Stimulated activated CD4-positive, alpha-beta T cell treated with anti-CD3 and anti-CD28 coated beads, TNF-alpha, amount 100 ng/mL, for 24 hours (primary cell): ENCODE measurements around the gene PRR5.
"Not testable (repeated sequence)": the region's sequence is repeated elsewhere in the genome, so short reads cannot be mapped to it uniquely, and the experiment has no call there.

Experiments used
- DNase-seq, 3 experiments: peaks; one replicate each; pipeline ENCODE4 v3.0.0-alpha.2; 2020; ENCODE audit warnings: low read depth in 3 of 3

The PRR5 gene

DNA sequence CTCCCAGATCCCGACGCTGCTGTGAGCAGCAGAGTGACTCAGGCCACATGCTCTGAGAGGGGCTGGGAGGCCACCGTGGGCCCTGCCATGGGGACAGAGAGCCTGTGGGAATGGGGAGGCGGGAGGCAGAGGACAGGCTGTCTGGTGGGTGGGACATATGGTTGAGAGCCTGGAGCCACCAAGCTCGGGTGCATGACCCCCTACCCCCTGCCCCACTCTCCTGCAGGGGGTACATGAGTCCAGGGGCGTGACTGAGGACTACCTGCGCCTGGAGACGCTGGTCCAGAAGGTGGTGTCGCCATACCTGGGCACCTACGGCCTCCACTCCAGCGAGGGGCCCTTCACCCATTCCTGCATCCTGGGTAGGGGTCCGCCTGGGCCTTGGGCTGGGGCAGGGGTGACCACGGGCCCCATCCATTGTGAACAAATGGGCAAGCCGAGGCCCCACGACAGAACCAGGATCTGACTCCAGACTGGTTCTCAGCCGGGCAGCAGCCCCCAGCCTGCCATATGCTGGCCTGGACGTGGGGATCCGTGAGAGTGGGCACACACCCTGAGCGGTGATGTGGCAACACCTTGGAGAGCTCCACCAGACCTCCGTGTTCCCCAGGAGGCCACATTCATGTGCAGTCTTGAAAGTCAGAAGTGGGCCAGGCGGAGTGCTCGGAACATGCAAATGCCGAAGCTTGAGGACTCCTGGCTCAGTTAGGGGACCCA, 33.0 kb downstream of the PRR5 start:
- no peak for DNase-seq

DNA sequence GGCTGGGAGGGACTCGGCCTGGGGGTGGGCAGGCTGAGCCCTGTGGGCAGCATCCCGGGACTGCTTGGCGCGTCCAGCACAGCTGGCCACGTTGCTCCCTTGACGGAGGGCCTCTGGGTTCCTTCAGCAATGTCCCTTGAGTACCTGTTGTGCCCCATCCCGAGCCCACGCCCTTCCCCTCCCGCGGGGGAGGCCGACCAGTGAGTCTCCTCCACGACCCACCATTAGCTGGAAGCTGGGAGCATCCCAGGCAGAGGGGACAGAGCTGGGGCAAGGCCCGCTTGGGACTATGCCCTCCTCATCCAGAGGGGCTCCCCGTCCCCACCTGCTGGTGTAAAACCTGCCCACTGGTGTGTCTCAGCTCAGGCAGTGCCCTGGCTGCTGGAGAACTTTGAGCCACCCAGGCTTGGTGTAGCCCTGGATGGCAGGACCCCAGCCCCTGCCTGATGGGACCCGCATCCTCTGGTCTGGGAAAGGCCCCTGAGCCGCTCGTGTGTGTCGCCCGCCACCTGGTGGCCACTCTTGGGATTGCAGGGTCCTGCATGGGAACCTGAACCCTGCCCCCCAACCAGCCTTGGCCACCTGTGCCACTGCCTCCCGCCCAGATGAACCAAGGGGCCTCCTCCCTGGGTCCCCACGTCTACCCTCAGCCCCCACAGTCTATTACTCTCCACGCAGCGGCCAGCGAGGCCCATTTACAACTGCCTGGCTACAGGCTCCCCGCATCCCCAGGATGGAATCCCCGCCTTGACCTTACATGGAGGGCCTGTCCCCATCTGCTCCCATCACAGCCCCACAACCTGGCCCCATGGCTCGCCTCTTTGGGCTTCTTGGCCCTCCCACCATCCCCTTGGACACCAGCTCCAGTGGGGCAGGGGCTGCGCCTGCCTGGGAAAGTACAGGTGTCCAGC, 33.8 kb downstream of the PRR5 start:
- peak; percentile 70 to 81 (median 74) for DNase-seq

DNA sequence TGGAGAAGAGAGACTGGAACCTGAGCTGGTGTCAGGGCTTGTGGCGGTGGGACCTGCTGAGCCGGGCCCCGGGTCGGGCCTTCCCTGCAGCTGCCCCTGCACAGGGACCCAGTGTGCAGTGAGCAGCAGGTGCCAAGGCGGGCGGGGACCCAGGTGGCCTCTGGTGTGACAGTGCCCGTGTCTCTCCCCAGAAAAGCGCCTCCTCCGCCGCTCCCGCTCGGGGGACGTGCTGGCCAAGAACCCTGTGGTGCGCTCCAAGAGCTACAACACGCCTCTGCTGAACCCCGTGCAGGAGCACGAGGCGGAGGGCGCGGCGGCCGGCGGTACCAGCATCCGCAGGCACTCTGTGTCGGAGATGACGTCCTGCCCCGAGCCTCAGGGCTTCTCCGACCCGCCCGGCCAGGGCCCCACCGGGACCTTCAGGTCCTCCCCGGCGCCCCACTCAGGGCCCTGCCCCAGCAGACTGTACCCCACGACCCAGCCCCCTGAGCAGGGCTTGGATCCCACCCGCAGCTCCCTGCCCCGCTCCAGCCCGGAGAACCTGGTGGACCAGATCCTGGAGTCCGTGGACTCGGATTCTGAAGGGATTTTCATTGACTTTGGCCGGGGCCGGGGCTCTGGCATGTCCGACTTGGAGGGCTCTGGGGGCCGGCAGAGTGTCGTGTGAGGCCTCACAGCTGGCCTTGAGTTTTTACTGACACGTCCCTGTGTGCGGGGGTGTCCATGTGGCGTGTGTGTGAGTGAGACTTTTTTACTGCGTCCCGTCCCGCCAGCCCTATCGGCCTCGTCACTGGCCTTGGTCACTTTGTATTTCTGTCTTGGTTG, 34.8 kb downstream of the PRR5 start:
- no peak for DNase-seq

DNA sequence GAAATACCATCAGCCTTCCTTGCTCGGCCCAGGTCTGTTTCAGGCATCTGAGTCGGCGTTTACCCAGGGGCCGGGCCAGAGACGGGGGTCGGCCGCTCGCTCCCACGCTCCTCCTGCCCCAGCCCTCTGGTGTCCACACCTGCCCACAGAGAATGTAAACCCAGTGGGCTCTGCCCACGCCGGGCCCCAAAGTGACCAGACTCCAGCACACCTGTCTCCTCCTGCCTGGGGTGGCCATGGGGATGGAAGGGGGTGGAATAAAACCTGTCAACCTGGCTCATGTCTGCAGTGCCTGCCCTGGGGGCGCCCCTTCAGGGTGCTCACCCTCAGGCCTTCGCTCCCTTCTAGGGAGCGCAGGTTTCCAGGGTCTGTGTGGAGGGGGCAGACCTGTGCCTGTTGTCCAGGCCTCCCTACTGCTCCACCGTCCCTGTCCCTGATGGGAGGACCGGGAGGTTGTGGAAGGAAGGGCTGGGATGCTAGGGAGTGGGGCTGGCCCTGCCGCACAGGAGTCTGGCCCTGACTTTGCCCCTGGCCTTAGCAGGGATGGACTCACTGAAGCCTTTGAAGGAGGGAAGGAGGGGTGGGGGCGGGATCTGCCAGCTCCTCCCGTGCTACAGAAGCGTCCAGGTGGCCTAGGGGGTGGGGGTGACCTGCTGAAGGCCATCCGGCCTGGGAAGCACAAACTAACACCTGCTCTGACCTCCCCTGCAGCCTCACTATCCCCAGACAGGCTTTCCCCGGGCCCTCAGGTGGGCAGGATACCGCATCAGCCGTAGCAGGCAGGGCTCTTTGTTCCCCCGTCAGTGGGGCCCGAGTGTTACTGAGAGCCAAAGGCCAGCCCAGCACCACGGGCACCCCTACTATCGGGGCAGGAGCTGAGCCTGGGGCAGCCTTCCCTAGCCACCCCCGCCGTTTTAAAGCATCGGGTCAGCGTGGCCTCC, 35.7 kb downstream of the PRR5 start:
- DNase-seq, result no peak

DNA sequence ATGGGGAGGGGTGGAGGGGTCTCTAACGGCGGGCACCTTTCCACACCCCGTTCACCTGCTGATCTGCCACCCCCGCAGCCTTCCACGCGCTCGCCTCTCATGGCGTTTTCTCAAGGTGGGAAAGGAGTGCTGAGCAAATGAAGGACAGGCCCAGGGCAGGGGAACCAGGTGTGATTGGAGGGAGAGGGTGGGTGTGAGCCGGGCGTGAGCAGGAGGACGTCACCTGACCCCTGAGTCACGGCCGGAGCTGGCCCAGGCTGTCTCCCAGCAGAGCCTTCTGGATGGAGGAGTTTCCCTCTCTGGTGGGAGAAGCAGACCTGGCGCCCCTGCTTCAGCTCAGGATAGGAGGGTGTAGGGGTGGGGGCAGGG, 36.3 kb downstream of the PRR5 start:
- no peak for DNase-seq

DNA sequence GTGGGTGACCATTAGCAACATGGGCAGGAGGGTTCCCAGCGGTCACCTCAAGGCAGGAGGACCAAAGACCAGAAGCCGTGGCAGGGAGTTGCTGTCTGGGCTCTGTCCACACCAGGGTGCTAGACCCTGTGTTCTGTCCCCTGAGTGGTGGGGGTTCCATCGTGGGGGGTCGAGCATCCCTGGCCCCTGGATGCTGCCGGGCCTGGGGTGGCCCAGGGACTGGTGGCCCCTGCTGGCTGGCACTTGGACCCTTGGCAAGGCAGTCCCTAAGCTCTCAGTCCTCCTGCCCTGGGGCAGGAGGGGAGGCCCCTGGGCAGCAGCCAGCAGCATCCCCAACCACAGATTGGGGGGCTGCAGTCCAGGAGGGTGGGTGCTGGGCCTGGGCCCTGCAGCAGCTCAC, 37.0 kb downstream of the PRR5 start:
- DNase-seq, result no peak

DNA sequence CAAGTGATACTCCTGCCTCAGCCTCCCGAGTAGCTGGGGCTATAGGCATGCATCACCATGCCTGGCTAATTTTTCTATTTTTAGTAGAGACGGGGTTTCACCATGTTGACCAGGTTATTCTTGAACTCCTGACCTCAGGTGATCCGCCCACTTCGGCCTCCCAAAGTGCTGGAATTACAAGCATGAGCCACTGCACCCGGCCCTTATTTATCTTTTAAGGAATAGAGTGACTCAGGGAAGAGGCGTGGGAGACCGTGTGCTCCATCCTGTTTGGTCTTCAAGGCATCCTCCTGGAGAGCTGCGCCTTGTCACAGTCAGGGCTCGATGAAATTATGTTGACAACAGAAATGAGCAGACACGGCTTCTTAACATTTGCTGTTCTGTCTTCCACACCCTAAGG, 37.7 kb downstream of the PRR5 start:
- DNase-seq, result not testable (repeated sequence)

DNA sequence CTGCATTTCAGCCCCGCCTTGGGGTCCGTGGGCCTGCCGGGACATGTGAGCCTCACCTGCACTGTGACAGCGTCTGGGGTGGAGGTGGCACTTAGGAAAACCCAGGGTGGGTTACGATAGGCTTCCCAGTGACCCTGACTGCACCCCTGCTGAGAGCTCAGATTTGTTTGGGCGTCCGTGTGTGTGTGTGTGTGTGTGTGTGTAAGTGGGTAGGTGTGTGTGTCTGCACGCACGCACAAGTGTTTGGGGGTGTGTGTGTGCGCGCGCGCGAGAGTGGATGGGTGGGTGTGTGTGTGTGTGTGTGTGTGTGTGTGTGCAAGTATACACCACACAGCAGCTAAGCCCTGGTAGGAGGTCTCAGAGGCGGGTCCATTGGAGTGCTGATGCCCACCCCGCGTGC, 38.3 kb downstream of the PRR5 start:
- DNase-seq, result no peak

DNA sequence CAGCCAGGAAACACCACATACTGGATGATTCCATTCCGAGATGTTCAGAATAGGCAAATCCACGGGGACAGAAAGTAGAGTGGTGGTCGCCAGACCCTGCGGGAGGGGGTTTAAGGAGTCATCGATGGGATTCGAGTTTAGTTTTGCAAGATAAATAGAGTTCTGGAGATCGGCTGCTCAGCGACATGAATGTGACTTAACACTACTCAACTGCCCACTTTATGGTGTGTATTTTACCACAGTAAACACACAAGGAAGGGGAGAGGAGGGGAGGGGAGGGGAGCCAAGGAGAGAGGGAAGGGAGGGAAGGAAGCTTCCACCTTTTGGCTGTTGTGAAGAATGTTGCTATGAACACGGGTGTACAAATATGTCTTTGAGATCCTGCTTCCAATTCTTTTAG, 39.9 kb downstream of the PRR5 start:
- no peak for DNase-seq

DNA sequence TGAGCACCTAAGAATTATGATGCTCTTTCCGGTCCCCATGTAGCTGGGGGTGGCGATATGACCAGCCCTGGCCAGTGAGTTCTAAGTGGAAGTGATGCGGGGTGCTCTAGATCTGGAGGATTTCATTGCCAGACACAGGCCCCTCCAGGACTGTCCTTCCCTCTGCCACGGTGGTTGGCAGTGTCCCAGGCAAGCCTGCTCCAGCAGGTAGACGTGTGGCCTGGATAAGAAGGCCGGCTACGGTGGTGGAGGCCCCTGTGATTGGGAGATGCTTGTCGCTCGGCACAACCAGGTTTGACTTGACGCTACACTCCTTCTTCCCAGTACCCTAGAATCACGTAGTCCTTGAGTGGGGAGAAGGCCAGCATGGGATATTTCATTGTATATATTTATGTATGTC, 41.2 kb downstream of the PRR5 start:
- no peak for DNase-seq

DNA sequence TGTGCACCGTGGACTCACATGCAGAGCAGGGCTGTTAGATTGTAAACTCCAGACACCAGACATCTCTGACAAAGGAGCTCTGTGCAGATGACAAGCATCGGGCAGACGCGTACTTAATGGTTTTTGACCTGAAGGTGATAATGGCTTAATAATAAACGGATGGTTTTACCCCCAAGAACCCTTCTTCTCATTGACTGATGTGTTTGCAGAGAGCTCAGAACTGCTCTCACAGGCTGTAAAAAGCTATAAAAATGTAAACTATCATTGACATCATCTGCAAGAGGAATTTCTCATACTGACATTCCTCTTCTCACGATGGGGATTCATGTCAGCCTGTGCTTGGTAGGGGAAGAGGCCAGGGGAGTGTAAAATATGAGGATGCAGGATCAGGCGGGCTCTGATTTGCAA, 41.8 kb downstream of the PRR5 start:
- no peak for DNase-seq

DNA sequence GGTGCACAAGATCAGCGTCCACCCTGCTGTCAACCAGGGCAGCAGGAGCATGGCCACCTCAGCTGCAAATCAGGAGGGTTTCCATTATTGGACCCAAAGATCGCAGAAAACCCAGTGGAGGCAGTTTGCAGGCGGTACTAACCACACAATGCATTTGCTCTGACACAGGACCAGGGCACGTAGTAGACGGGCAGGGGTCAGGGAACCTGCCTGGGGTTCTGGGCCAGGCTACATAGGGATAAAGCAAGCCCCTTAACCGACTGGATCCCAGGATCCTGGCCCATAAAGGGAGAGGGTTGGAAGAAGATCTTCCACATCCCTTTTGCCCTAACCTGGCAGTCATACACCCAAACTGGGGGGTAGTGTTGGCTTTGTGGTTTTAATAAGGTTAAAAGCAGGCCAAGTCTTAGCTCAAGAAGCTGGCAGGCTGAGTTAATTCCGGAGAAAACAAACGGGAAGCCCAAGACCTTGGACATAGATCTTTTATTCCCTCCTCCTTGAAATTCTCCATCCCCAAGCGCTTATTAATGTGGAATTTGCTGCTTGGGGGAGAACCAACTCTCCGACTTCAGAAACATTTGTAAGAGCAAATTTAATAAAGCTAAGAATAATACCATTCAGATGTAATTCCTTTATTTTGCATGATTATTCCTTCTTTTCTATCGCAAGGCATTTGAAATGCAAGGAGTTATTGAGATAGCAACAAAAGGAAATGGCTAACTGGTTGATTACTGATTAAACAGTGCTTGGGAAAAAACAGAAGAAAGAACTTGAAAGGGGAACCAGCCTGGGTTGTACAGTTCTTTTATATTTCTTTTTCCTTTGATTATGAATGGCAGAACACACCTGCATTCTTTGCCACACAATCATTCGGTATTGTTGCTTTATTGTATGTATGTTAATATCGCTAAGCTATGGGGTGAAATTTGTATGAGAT, 44.1 kb downstream of the PRR5 start:
- no peak for DNase-seq

DNA sequence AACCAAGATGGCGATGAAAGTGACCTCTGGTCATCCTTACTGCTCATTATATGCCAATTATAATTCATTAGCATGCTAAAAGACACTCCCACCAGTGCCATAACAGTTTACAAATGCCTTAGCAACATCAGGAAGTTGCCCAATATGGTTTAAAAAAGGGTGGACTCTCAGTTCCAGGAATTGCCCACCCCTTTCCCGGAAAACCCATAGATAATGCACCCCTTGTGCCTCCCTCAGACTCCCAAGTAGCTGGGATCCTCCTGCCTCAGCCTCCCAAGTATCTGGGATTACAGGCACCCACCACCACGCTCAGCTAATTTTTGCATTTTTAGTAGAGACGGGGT, 45.8 kb downstream of the PRR5 start:
- DNase-seq, result not testable (repeated sequence)

DNA sequence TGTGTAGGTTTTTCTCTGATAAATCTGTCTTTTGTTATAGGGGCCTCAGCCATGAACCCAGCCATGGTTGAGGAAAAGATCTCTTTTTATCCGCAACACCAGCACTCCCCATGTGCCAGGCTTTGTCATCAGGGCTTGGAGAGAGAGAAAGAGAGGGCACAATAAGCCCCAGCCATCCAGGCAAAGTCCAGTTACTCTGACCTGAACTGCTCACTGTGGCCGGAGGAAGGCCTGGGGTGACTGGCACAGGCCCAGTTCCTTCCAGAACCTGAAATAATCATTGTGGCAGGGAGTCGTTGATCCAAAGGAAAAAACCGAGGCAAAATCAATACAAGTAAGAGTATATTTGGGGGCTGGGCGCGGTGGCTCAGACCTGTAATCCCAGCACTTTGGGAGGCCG, 46.5 kb downstream of the PRR5 start:
- no peak for DNase-seq

DNA sequence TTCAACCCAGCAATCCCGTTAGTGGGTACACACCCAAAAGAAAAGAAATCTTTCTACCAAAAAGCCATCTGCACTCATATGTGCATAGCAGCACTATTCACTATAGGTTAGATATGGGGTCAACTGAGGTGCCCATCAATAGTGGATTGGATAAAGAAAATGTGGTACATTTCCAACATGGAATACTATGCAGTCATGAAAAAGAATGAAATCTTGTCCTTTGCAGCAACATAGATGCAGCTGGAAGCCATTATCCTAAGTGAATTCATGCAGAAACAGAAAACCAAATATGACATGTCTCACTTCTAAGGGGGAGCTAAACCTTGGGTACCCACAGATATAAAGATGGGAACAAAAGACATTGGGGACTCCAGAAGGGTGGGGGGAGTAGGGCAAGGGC, 48.5 kb downstream of the PRR5 start:
- DNase-seq, result no peak

DNA sequence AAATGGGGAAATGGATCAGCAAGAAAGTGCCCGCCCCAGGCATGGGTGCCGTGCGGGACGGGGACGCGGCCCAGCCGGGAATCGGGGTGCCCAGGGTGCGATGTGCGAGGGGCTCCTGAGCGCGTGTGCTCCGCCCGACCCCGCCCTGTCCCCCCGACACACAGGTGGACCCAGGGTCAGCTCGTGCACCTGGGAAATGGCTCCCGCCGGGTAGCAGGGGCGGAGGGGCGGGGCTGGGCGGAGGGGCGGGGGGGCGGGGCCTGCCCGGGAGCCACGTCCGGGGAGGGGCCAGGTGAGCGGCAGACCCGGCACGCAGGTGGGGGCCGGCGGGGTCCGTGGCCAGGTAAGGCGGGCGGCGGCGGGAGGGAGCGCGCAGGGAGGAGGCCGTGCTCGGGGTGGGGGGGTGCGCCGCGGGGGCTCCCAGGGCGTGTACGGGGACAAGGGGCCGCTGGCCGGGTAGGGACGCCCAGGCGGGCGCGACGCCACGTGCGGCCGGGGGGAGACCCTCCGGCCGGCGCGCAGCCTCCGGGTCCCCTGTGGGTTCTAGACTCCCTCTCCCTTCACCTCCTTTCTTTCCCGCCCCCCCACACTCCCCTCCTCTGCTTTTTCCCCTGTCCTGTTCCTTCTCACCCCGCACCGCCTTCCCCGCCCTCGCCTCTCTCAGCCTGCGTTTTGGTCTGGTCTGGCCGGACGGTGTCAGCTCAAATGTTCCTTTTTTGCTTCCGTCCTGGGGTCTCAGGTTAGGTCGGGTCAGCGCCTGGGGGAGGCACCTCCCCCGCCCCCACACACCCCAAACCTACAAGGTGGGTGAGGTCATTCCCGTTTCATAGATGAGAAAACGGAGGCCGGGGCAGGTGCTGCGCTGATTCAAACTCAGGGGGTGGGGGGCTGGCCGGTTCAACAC, 50.5 kb downstream of the PRR5 start, which contains the start of gene ARHGAP8:
Gene ARHGAP8 (plus strand): TSS at position 291 of the 904 bp plus-strand sequence. CDS start 33,953 bp downstream, outside the sequence.
- DNase-seq, result no peak

DNA sequence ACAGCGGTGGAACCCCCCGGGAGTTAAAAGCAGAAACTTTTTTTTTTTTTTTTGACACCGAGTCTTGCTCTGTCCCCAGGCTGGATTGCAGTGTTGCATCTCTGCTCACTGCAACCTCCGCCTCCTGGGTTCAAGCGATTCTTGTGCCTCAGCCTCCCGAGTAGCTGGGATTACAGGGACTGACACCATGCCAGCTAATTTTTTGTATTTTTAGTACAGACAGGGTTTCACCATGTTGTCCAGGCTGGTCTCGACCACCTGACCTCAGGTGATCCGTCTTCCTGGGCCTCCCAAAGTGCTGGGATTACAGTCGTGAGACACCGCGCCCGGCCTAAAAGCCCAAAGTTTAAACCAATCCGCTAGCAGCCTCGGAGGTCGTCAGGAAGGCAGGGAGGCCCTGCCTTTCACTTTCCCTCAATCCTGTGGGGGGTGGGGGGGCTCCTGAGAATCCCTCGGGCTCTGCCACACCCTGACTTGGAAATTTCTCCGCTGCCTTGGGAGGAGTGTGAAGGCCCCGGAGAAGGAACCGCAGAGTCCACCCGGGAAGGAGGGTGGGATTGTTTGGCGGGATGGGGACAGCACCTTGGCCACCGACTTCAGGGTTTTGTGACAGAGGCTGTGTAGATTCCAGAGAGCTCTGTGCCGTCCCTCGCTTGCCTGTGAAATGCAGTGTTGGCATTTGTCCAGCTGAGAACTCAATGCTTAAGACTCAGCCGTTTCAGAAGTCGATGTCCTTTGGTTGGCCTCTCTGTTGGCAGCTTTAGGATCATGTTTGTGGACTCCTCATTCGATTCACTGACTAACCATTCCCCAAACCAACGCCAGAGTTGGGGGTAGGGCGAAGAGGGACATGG, 51.4 kb downstream of the PRR5 start:
- DNase-seq, result no peak

DNA sequence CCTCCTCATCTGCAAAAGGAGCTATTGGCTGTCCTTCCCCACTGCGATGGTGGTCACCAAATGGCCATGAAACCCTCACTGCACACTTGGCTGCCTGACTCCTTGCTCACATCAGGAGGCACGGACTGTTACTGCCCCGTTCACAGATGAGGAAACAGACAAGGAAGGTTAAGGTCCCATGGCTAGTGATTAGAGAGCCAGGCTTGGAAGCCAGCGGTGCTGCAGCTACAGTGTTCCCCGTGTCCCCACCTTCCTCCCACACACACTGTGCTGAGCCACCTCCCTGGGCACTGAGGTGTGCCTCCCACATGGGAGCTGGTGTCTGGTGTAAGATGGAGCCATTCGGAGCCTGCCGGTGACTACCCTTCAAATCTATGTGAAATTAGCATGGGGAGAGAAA, 53.0 kb downstream of the PRR5 start:
- no peak for DNase-seq
